ENCODE data around the gene ADAMTS12. TPM values are rescaled to one million over a fixed set of nuclear protein-coding genes. Genes with fewer than 3 reads are reported as not detected.

ADAMTS12 gene
- polyA plus RNA-seq, 1 of the 3 experiments (the other 2 are of a cell fraction) = 2.5 TPM

GRCh38 chr5:33737697-33738096 is 154.1 kb downstream of the ADAMTS12 start:
- CTCF ChIA-PET = no interaction called here
- WGBS (ENCODE audit: low lambda C conversion rate) = 52% methylated on average over 2 of the region's 2 CpGs
- Histone ChIP-seq H3K27ac (ENCODE audit: low read depth in 2 of 2, low read length in 1 of 2) (no peak overlapping the region), H3K4me2 (no peak overlapping the region), H3K4me1 (ENCODE audit: control insufficient read depth in 1 of 2, insufficient read depth in 2 of 2, low read depth in 1 of 2, low read length in 1 of 2) (no peaks in the 10 kb centered on the region; a peak in 1 of 4 replicates), H3K79me2 (ENCODE audit: insufficient read depth) (no peaks in the 10 kb centered on the region), H3K9ac (no peak overlapping the region), H3K36me3 (replicated peaks in 1 of 2; ENCODE audit: control insufficient read depth in 1 of 2, insufficient read depth in 2 of 2, low read length in 1 of 2) (no peaks in the 10 kb centered on the region), H3F3A (replicated peaks; ENCODE audit: insufficient read depth) (no peaks in the 10 kb centered on the region), H3K9me2 (no peaks in the 10 kb centered on the region), H3K27me3 (ENCODE audit: insufficient read depth) (no peaks in the 10 kb centered on the region), H4K20me1 (ENCODE audit: insufficient read depth) (no peaks in the 10 kb centered on the region), H3K4me3 (ENCODE audit: low read depth in 2 of 2, low read length in 1 of 2) (no peak overlapping the region), H2AFZ (ENCODE audit: low read depth) (no peak overlapping the region), H3K9me3 (no peaks in the 10 kb centered on the region)
- TF ChIP-seq MXI1 (IDR thresholded peaks at IDR 0.05; ENCODE audit: low read depth, low read length) (no peak), GATA2 (CRISPR knock-in tag; IDR thresholded peaks at IDR 0.05) (no peak), RAD21 (IDR thresholded peaks at IDR 0.05; ENCODE audit: low read length) (no peak)
- POLR2A ChIA-PET = no interaction called here
- DNase-seq = no peak

GRCh38 chr5:33737284-33737683 is 154.5 kb downstream of the ADAMTS12 start:
- H3K4me2 ChIP-seq = no peak overlapping the region
- WGBS (ENCODE audit: low lambda C conversion rate) = 31% methylated on average over 1 of the region's 1 CpG
- no peak overlapping the region for H3K9ac ChIP-seq
- no peak for DNase-seq
- H3K27ac ChIP-seq (ENCODE audit: low read depth in 2 of 2, low read length in 1 of 2) = no peak overlapping the region
- H3K4me3 ChIP-seq (ENCODE audit: low read depth in 2 of 2, low read length in 1 of 2) = no peak overlapping the region
- H3K36me3 ChIP-seq (replicated peaks in 1 of 2; ENCODE audit: control insufficient read depth in 1 of 2, insufficient read depth in 2 of 2, low read length in 1 of 2) = no peaks in the 10 kb centered on the region
- H3K9me2 ChIP-seq = no peaks in the 10 kb centered on the region
- ChIA-PET CTCF (no interaction called here), POLR2A (no interaction called here)
- H3K79me2 ChIP-seq (ENCODE audit: insufficient read depth) = no peaks in the 10 kb centered on the region
- H3K4me1 ChIP-seq (ENCODE audit: control insufficient read depth in 1 of 2, insufficient read depth in 2 of 2, low read depth in 1 of 2, low read length in 1 of 2) = no peaks in the 10 kb centered on the region; a peak in 1 of 4 replicates
- H3K9me3 ChIP-seq = no peaks in the 10 kb centered on the region
- TF ChIP-seq SIN3A (IDR thresholded peaks at IDR 0.05; ENCODE audit: borderline replicate concordance, low read depth, low read length) (no peak), EP300 (IDR thresholded peaks at IDR 0.05; ENCODE audit: borderline replicate concordance in 1 of 2, low read depth in 1 of 2, low read length in 1 of 2) (no peak), FOXM1 (IDR thresholded peaks at IDR 0.05; ENCODE audit: low read depth) (no peak), TEAD4 (IDR thresholded peaks at IDR 0.05; ENCODE audit: borderline replicate concordance, insufficient read depth) (no peak), CHD2 (IDR thresholded peaks at IDR 0.05; ENCODE audit: low read length, partially characterized antibody) (no peak), MEF2A (IDR thresholded peaks at IDR 0.05; ENCODE audit: borderline replicate concordance, low read depth) (no peak), MAX (IDR thresholded peaks at IDR 0.05; ENCODE audit: low read depth) (no peak), SMC3 (IDR thresholded peaks at IDR 0.05; ENCODE audit: low read depth, low read length) (no peak), TAF1 (IDR thresholded peaks at IDR 0.05; ENCODE audit: borderline replicate concordance, low read depth, low read length) (no peak), ZBTB33 (IDR thresholded peaks at IDR 0.05; ENCODE audit: borderline replicate concordance, low read depth) (no peak), REST (IDR thresholded peaks at IDR 0.05; ENCODE audit: low read depth, low read length) (no peak), RCOR1 (IDR thresholded peaks at IDR 0.05; ENCODE audit: low read length) (no peak), ELF1 (IDR thresholded peaks at IDR 0.05) (no peak), MXI1 (IDR thresholded peaks at IDR 0.05; ENCODE audit: low read depth, low read length) (no peak), RFX5 (IDR thresholded peaks at IDR 0.05; ENCODE audit: low read length) (no peak), CTCF (IDR thresholded peaks at IDR 0.05) (no peak), USF2 (IDR thresholded peaks at IDR 0.05; ENCODE audit: borderline replicate concordance, low read depth, low read length) (no peak), NFIC (IDR thresholded peaks at IDR 0.05; ENCODE audit: borderline replicate concordance) (no peak)
- H4K20me1 ChIP-seq (ENCODE audit: insufficient read depth) = no peaks in the 10 kb centered on the region
- no peaks in the 10 kb centered on the region for H3F3A ChIP-seq (replicated peaks; ENCODE audit: insufficient read depth)
- H2AFZ ChIP-seq (ENCODE audit: low read depth) = no peak overlapping the region
- H3K27me3 ChIP-seq (ENCODE audit: insufficient read depth) = no peaks in the 10 kb centered on the region

Measured in SK-N-SH (cell line).